ENCODE measurements around the gene AUTS2. TPM values are rescaled to one million over a fixed set of nuclear protein-coding genes. Genes with fewer than 3 reads are reported as not detected.

The AUTS2 gene
- total RNA-seq, 1 donor from 2014 or later = 95.3 TPM

GRCh38 chr7:70698219-70698832 is 1100.1 kb downstream of the AUTS2 start:
- DNase-seq = peak; percentile 7

- DNase-seq = no peak
These were observed 1101.0 kb downstream of the AUTS2 start for GRCh38 chr7:70699271-70699670.

- DNase-seq = no peak
These were observed 1102.0 kb downstream of the AUTS2 start for GRCh38 chr7:70700055-70700940.

- no peak for DNase-seq
These were observed 1102.7 kb downstream of the AUTS2 start for GRCh38 chr7:70700941-70701425.

GRCh38 chr7:70701477-70701876 is 1103.2 kb downstream of the AUTS2 start:
- DNase-seq = no peak

GRCh38 chr7:70701991-70702390 is 1103.7 kb downstream of the AUTS2 start:
- DNase-seq = no peak

GRCh38 chr7:70703785-70704184 is 1105.5 kb downstream of the AUTS2 start:
- no peak for DNase-seq

GRCh38 chr7:70704831-70705346 is 1106.6 kb downstream of the AUTS2 start:
- DNase-seq = no peak

GRCh38 chr7:70706204-70706603 is 1107.9 kb downstream of the AUTS2 start:
- DNase-seq = no peak

GRCh38 chr7:70706698-70707097 is 1108.4 kb downstream of the AUTS2 start:
- DNase-seq = no peak

GRCh38 chr7:70707823-70708243 is 1109.6 kb downstream of the AUTS2 start:
- DNase-seq = no peak

- no peak for DNase-seq
These were observed 1111.8 kb downstream of the AUTS2 start for GRCh38 chr7:70710011-70710480.

- no peak for DNase-seq
These were observed 1112.4 kb downstream of the AUTS2 start for GRCh38 chr7:70710651-70711050.

- DNase-seq = no peak
These were observed 1113.2 kb downstream of the AUTS2 start for GRCh38 chr7:70711452-70711851.

- DNase-seq = no peak
These were observed 1114.7 kb downstream of the AUTS2 start for GRCh38 chr7:70712942-70713341.

- no peak for DNase-seq
These were observed 1116.3 kb downstream of the AUTS2 start for GRCh38 chr7:70714506-70715038.

- DNase-seq = no peak
These were observed 1119.5 kb downstream of the AUTS2 start for GRCh38 chr7:70717553-70718329.

- no peak for DNase-seq
These were observed 1120.8 kb downstream of the AUTS2 start for GRCh38 chr7:70719125-70719524.

- DNase-seq = no peak
These were observed 1122.1 kb downstream of the AUTS2 start for GRCh38 chr7:70720191-70720873.

GRCh38 chr7:70721500-70721899 is 1123.2 kb downstream of the AUTS2 start:
- no peak for DNase-seq

- no peak for DNase-seq
These were observed 1125.1 kb downstream of the AUTS2 start for GRCh38 chr7:70723339-70723738.

GRCh38 chr7:70725448-70725847 is 1127.2 kb downstream of the AUTS2 start:
- DNase-seq = no peak

Data from occipital lobe (tissue), 2 donors.